B cell (primary cell): Measurements from ENCODE around the gene PLEKHA8. TPM values are rescaled to one million over a fixed set of nuclear protein-coding genes. Genes with fewer than 3 reads are reported as not detected.

Source experiments
- ATAC-seq: fragments of 200-7000 bp; cut with Tn5 transposase; one replicate; pipeline ENCODE4 v1.10.0; 2021; ENCODE audit warnings: low read depth, mild to moderate bottlenecking, moderate number of reproducible peaks, moderate library complexity
- CTCF ChIA-PET: fragments of 350-600 bp; sonication (Branson Sonifier 250); formaldehyde crosslinking; loops from one replicate; lab custom pipeline; 2021; ENCODE audit warnings: antibody characterized with exemption, inconsistent platforms; lab: Charles Lee
- POLR2A ChIA-PET: fragments of 350-600 bp; sonication (Branson Sonifier 250); formaldehyde crosslinking; loops from one replicate; lab custom pipeline; 2021; ENCODE audit warnings: antibody characterized with exemption; lab: Charles Lee
- DNase-seq: peaks from one replicate; pipeline ENCODE4 v3.0.0; 2013
- H2AFZ ChIP-seq: 2 replicates; pipeline ENCODE4 v1.6.1; 2012; ENCODE audit warnings: mild to moderate bottlenecking, low read depth, low read length; ENCODE audit not compliant: insufficient read depth, poor library complexity, severe bottlenecking
- H3K27ac ChIP-seq, 2 donors: 1 replicate in 1 of 2; 2 replicates in 1 of 2; pipeline ENCODE4 v1.5.1; 2012 to 2013; ENCODE audit warnings: low read length in 2 of 2, mild to moderate bottlenecking in 2 of 2, moderate library complexity in 1 of 2
- H3K27me3 ChIP-seq, 4 experiments: fragments of 200-600 bp in 1 of 4; sonication (generic) in 1 of 4; replicated peaks in 1 of 4; 1 replicate in 2 of 4; 2 replicates in 2 of 4; pipeline versions ENCODE4 v1.6.1 to v1.7.0; 2013 to 2016; ENCODE audit warnings: low read length in 3 of 4, mild to moderate bottlenecking in 2 of 4, mixed read lengths in 1 of 4, moderate library complexity in 1 of 4; ENCODE audit not compliant: insufficient read depth in 4 of 4, control insufficient read depth in 3 of 4; ENCODE audit errors: control extremely low read depth in 1 of 4
- H3K36me3 ChIP-seq, 2 experiments: replicated peaks in 1 of 2; 1 replicate in 1 of 2; 2 replicates in 1 of 2; pipeline versions ENCODE4 v1.6.1 to v1.7.1; 2013; ENCODE audit warnings: low read length in 1 of 2; ENCODE audit not compliant: insufficient read depth in 2 of 2, control insufficient read depth in 1 of 2; ENCODE audit errors: control extremely low read depth in 1 of 2, extremely low read depth in 1 of 2
- H3K4me1 ChIP-seq, 2 donors: fragments of 200-600 bp in 1 of 2; sonication (generic) in 1 of 2; 1 replicate in 1 of 2; 2 replicates in 1 of 2; pipeline versions ENCODE4 v1.5.1 to v1.6.1; 2013 to 2017; ENCODE audit warnings: low read length in 2 of 2; ENCODE audit not compliant: control insufficient read depth in 2 of 2, insufficient read depth in 2 of 2
- H3K4me2 ChIP-seq: replicated peaks from 2 replicates; pipeline ENCODE3; 2012; ENCODE audit warnings: mild to moderate bottlenecking, low read depth, low read length; ENCODE audit not compliant: poor library complexity, severe bottlenecking
- H3K4me3 ChIP-seq, 5 experiments: fragments of 200-600 bp in 1 of 5; sonication (generic) in 1 of 5; 1 replicate in 3 of 5; 2 replicates in 2 of 5; pipeline versions ENCODE4 v1.5.1 to v1.7.0; 2011 to 2016; ENCODE audit warnings: low read length in 4 of 5, mild to moderate bottlenecking in 4 of 5, low read depth in 2 of 5, control low read depth in 1 of 5, moderate library complexity in 1 of 5; ENCODE audit not compliant: insufficient read depth in 1 of 5; ENCODE audit errors: control extremely low read depth in 1 of 5, extremely low read depth in 1 of 5
- H3K79me2 ChIP-seq: fragments of 200-600 bp; sonication (generic); one replicate; pipeline ENCODE4 v1.6.0; 2016; ENCODE audit warnings: low read length; ENCODE audit not compliant: control insufficient read depth, insufficient read depth
- H3K9ac ChIP-seq: fragments of 200-600 bp; sonication (generic); 2 replicates; pipeline ENCODE4 v1.6.1; 2017; ENCODE audit warnings: mild to moderate bottlenecking, low read length, moderate library complexity
- H3K9me3 ChIP-seq, 3 donors: one replicate each; pipeline versions ENCODE4 v1.6.1 to v1.7.1; 2013; ENCODE audit warnings: low read length in 2 of 3; ENCODE audit not compliant: control insufficient read depth in 2 of 3, insufficient read depth in 1 of 3; ENCODE audit errors: control extremely low read depth in 1 of 3
- H4K20me1 ChIP-seq: 2 replicates; pipeline ENCODE4 v1.6.0; 2012; ENCODE audit warnings: mild to moderate bottlenecking, low read length; ENCODE audit not compliant: insufficient read depth, control insufficient read depth, poor library complexity, severe bottlenecking
- H3K27ac Mint-ChIP-seq: one replicate; pipeline ENCODE4 v1.8.0; 2021; ENCODE audit warnings: mixed read lengths
- H3K27me3 Mint-ChIP-seq: one replicate; pipeline ENCODE4 v1.8.0; 2021; ENCODE audit warnings: mixed read lengths
- H3K4me1 Mint-ChIP-seq: one replicate; pipeline ENCODE4 v1.8.0; 2021; ENCODE audit warnings: mixed read lengths
- H3K4me3 Mint-ChIP-seq: one replicate; pipeline ENCODE4 v1.8.0; 2021; ENCODE audit warnings: mixed read lengths
- H3K9me3 Mint-ChIP-seq: one replicate; pipeline ENCODE4 v1.8.0; 2022; ENCODE audit warnings: mixed read lengths; ENCODE audit not compliant: insufficient read depth
- EZH2 ChIP-seq: IDR thresholded peaks from 2 replicates; pipeline ENCODE4 v1.6.1; 2012; ENCODE audit warnings: borderline replicate concordance, low read depth, mild to moderate bottlenecking, moderate library complexity, low read length; ENCODE audit not compliant: insufficient read depth, poor library complexity, severe bottlenecking
- WGBS: methylation state at CpG from one replicate; pipeline ENCODE4 v1.1.5; 2013; ENCODE audit warnings: missing lambda C conversion rate; ENCODE audit not compliant: insufficient coverage; 5-methylcytosine and 5-hydroxymethylcytosine counted together
- intact Hi-C: fragments of 100-400 bp; cut with micrococcal nuclease; formaldehyde crosslinking; loops from one replicate; pipeline ENCODE4 v1.10.0; 2022
- polyA plus RNA-seq: library from polyadenylated mRNA; depleted of rRNA; stranded (reverse); fragments of >200 nt; gene quantifications from 2 replicates; pipeline ENCODE4 v1.2.3, GENCODE V29; 2012
- total RNA-seq, 2 donors: library from RNA; stranded (reverse); fragments of 120-200 nt in 1 of 2; gene quantifications; 1 replicate in 1 of 2; 2 replicates in 1 of 2; pipeline versions ENCODE4 v1.2.3 to v1.2.4, GENCODE V29; 2013 to 2022
- TF ChIP-seq, protein P1 (sequence below): fragments of 200-600 bp; IDR thresholded peaks from one replicate; pipeline ENCODE4 v1.8.0; 2022; ENCODE audit warnings: antibody characterized with exemption, mild to moderate bottlenecking

Gene PLEKHA8
- total and polyA plus RNA-seq, 2 donors (not counting 1 experiment from before 2014, with no cell fraction given) = 1.7 to 10.5 TPM

DNA sequence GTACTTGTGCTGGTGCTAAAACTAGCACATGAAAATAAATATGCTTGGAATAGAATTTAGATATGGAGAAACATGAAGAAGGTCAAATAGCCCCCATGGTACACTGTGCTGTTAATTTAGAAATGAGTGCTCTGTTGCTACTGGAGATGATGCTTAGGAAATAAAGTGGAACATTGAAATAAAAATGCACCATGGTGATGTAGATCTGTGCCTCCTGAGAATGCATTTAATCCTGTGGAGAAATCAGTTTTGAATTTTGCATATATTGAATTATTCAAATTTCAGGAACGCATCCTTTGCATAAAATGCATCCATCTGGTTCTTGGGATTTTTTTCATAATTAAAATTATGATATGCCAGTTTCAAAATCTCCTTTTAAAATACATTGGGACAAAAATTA, 44.5 kb downstream of the PLEKHA8 start:
- H3K9me3 ChIP-seq = no peaks in the 10 kb centered on the region
- no CpG with 5 or more reads among the region's 1 CpG for WGBS
- CTCF ChIA-PET = interaction anchor here (0.6 to 3.9 kb wide), 5 partner anchors 10 to 205 kb away, joined by 3 to 19 read pairs (median 5); no protein-coding TSS in a partner anchor
- H3K4me3 ChIP-seq = no peak overlapping the region
- no peak overlapping the region for H3K4me2 ChIP-seq
- TF ChIP-seq, protein P1, sequence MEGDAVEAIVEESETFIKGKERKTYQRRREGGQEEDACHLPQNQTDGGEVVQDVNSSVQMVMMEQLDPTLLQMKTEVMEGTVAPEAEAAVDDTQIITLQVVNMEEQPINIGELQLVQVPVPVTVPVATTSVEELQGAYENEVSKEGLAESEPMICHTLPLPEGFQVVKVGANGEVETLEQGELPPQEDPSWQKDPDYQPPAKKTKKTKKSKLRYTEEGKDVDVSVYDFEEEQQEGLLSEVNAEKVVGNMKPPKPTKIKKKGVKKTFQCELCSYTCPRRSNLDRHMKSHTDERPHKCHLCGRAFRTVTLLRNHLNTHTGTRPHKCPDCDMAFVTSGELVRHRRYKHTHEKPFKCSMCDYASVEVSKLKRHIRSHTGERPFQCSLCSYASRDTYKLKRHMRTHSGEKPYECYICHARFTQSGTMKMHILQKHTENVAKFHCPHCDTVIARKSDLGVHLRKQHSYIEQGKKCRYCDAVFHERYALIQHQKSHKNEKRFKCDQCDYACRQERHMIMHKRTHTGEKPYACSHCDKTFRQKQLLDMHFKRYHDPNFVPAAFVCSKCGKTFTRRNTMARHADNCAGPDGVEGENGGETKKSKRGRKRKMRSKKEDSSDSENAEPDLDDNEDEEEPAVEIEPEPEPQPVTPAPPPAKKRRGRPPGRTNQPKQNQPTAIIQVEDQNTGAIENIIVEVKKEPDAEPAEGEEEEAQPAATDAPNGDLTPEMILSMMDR = no peak
- TF ChIP-seq EZH2 = no peak
- no peaks in the 10 kb centered on the region for H3K79me2 ChIP-seq
- intact Hi-C loops = no loop called here
- Mint-ChIP-seq H3K4me1 (no peaks in the 10 kb centered on the region), H3K27ac (no peak overlapping the region), H3K27me3 (no peaks in the 10 kb centered on the region), H3K4me3 (no peak overlapping the region), H3K9me3 (no peaks in the 10 kb centered on the region)
- no peak overlapping the region for H2AFZ ChIP-seq
- no peaks in the 10 kb centered on the region for H3K4me1 ChIP-seq
- no peak overlapping the region for H3K9ac ChIP-seq
- H3K27ac ChIP-seq = no peak overlapping the region
- H4K20me1 ChIP-seq = no peaks in the 10 kb centered on the region
- POLR2A ChIA-PET = interaction anchor here (0.7 kb wide), 1 partner anchor 393 kb away, joined by 9 read pairs; no protein-coding TSS in a partner anchor
- H3K36me3 ChIP-seq = peaks cover 0 to 3% of the 10 kb centered on the region in 2 experiments
- H3K27me3 ChIP-seq = no peaks in the 10 kb centered on the region
- ATAC-seq (no peak), DNase-seq (no peak)

DNA sequence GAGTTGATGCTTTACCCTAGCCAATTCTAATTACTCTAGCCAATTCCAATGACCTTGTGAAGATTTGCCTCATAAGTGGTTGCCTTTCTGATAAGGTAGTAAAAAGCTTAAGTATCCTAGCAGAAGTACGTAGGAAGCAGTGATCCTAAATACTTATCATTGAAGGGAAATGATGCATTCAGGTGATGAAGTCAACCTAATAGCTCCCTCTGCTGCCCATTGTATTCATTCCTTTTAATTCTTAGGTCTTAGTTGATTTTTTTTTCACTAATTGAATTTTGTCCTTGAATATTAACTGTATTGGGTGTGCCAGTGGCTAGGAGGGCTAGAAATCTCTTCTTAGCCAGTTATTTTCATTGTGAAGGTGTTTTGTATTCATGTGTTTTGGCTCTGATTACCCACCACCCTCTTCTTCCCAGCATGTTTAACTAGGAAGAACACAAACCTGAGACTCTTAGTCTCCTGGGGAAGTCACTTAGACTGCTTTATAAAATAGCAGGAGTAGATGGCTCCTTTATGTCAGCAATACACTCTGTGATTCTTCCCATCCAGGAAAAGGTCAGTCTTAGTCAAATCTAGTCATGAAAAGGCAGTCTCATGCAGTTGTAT, 46.3 kb downstream of the PLEKHA8 start:
- Histone ChIP-seq H3K4me3 (no peak overlapping the region), H3K4me2 (no peak overlapping the region), H3K27ac (no peak overlapping the region), H3K4me1 (no peaks in the 10 kb centered on the region), H3K9me3 (no peaks in the 10 kb centered on the region), H3K36me3 (peaks cover 1 to 4% of the 10 kb centered on the region in 2 experiments), H4K20me1 (no peaks in the 10 kb centered on the region), H3K27me3 (no peaks in the 10 kb centered on the region), H3K9ac (no peak overlapping the region), H3K79me2 (no peaks in the 10 kb centered on the region), H2AFZ (no peak overlapping the region)
- POLR2A ChIA-PET = no interaction called here
- Mint-ChIP-seq H3K27me3 (no peaks in the 10 kb centered on the region), H3K27ac (no peak overlapping the region), H3K4me3 (no peak overlapping the region), H3K9me3 (no peaks in the 10 kb centered on the region), H3K4me1 (no peaks in the 10 kb centered on the region)
- DNase-seq (peak; percentile 34), ATAC-seq (no peak)
- WGBS = no CpG with 5 or more reads among the region's 1 CpG
- intact Hi-C loops = loop anchor here (1.0 kb wide), 1 partner anchor 196 kb away; no protein-coding TSS in a partner anchor
- TF ChIP-seq, protein P1 = peak; percentile 64
- TF ChIP-seq EZH2 = no peak
- CTCF ChIA-PET = interaction anchor here (0.6 to 3.9 kb wide), 11 partner anchors 12 to 277 kb away, joined by 3 to 19 read pairs (median 4); partner anchors contain the start of gene PLEKHA8
